Osteoblast (primary cell): ENCODE measurements around the gene ZNF474. TPM values are rescaled to one million over a fixed set of nuclear protein-coding genes. Genes with fewer than 3 reads are reported as not detected.

ENCODE experiments used
- DNase-seq: peaks from one replicate; pipeline ENCODE4 v3.0.0; 2011; ENCODE audit warnings: low spot score, mixed read lengths; ENCODE audit not compliant: insufficient read length; ENCODE audit errors: missing footprints
- H2AFZ ChIP-seq: 2 replicates; pipeline ENCODE4 v1.6.0; 2011; ENCODE audit warnings: mild to moderate bottlenecking, low read length
- H3K27ac ChIP-seq: 2 replicates; pipeline ENCODE4 v1.5.1; 2011; ENCODE audit warnings: mild to moderate bottlenecking, low read depth, low read length, moderate library complexity
- H3K27me3 ChIP-seq: 2 replicates; pipeline ENCODE4 v1.6.0; 2012; ENCODE audit warnings: mild to moderate bottlenecking, control low read depth, inconsistent platforms, low read length, moderate library complexity; ENCODE audit not compliant: insufficient read depth
- H3K36me3 ChIP-seq: 2 replicates; pipeline ENCODE4 v1.5.1; 2011; ENCODE audit warnings: mild to moderate bottlenecking, low read length, control low read depth, moderate library complexity; ENCODE audit not compliant: insufficient read depth
- H3K4me1 ChIP-seq: 2 replicates; pipeline ENCODE4 v1.5.1; 2011; ENCODE audit warnings: mild to moderate bottlenecking, low read length, control low read depth, moderate library complexity; ENCODE audit not compliant: insufficient read depth
- H3K4me2 ChIP-seq: 2 replicates; pipeline ENCODE4 v1.6.0; 2011; ENCODE audit warnings: mild to moderate bottlenecking, low read length; ENCODE audit not compliant: insufficient read depth
- H3K4me3 ChIP-seq: fragments of 200-600 bp; sonication (generic); 3 replicates; pipeline ENCODE4 v1.5.1; 2012; ENCODE audit warnings: mild to moderate bottlenecking, low read length, inconsistent platforms; ENCODE audit not compliant: insufficient read depth
- H3K79me2 ChIP-seq: 2 replicates; pipeline ENCODE4 v1.6.0; 2012; ENCODE audit warnings: mild to moderate bottlenecking, low read length, control low read depth, inconsistent platforms; ENCODE audit not compliant: insufficient read depth
- H3K9me3 ChIP-seq: 2 replicates; pipeline ENCODE4 v1.5.1; 2011; ENCODE audit warnings: low read depth, low read length, control low read depth
- H4K20me1 ChIP-seq: 2 replicates; pipeline ENCODE4 v1.6.0; 2012; ENCODE audit warnings: mild to moderate bottlenecking, low read length, control low read depth; ENCODE audit not compliant: insufficient read depth
- CTCF ChIP-seq: IDR thresholded peaks from 2 replicates; pipeline ENCODE4 v1.5.1; 2011; ENCODE audit warnings: mild to moderate bottlenecking, low read depth, low read length, moderate library complexity; ENCODE audit errors: extremely low read depth
- total RNA-seq: library from RNA; depleted of rRNA; stranded (reverse); fragments of >200 nt; gene quantifications from 2 replicates; pipeline ENCODE4 v1.2.3, GENCODE V29; 2012

The ZNF474 gene
- total RNA-seq, 1 donor: 0.72 TPM

GRCh38 chr5:122170620-122171019 is 41.3 kb downstream of the ZNF474 start:
- peaks cover 24% of the 10 kb centered on the region for H3K4me1 ChIP-seq
- peak overlapping the region; percentile 36 for H2AFZ ChIP-seq
- no peak overlapping the region for H3K4me3 ChIP-seq
- H3K27me3 ChIP-seq: no peaks in the 10 kb centered on the region
- H3K36me3 ChIP-seq: no peaks in the 10 kb centered on the region
- no peaks in the 10 kb centered on the region for H4K20me1 ChIP-seq
- TF ChIP-seq CTCF: no peak
- DNase-seq: peak; percentile 89
- peak overlapping the region; percentile 18 for H3K4me2 ChIP-seq
- H3K79me2 ChIP-seq: no peaks in the 10 kb centered on the region
- peak overlapping the region; percentile 38 for H3K27ac ChIP-seq
- no peaks in the 10 kb centered on the region for H3K9me3 ChIP-seq

- TF ChIP-seq CTCF: no peak
- peak; percentile 54 for DNase-seq
- H4K20me1 ChIP-seq: no peaks in the 10 kb centered on the region
- no peaks in the 10 kb centered on the region for H3K79me2 ChIP-seq
- peak overlapping the region; percentile 10 for H2AFZ ChIP-seq
- H3K4me1 ChIP-seq: peaks cover 25% of the 10 kb centered on the region
- no peaks in the 10 kb centered on the region for H3K9me3 ChIP-seq
- no peak overlapping the region for H3K4me2 ChIP-seq
- H3K4me3 ChIP-seq: no peak overlapping the region
- no peaks in the 10 kb centered on the region for H3K36me3 ChIP-seq
- H3K27ac ChIP-seq: no peak overlapping the region
- no peaks in the 10 kb centered on the region for H3K27me3 ChIP-seq
These were observed 42.9 kb downstream of the ZNF474 start for GRCh38 chr5:122172207-122172606.

- Histone ChIP-seq H2AFZ (peak overlapping the region; percentile 30), H3K9me3 (no peaks in the 10 kb centered on the region), H3K4me1 (peaks cover 25% of the 10 kb centered on the region), H4K20me1 (no peaks in the 10 kb centered on the region), H3K27ac (no peak overlapping the region), H3K27me3 (no peaks in the 10 kb centered on the region), H3K79me2 (no peaks in the 10 kb centered on the region), H3K4me2 (no peak overlapping the region), H3K36me3 (no peaks in the 10 kb centered on the region), H3K4me3 (no peak overlapping the region)
- no peak for DNase-seq
- no peak for TF ChIP-seq CTCF
These were observed 44.4 kb downstream of the ZNF474 start for GRCh38 chr5:122173474-122174415.

- Histone ChIP-seq H3K27me3 (no peaks in the 10 kb centered on the region), H3K36me3 (no peaks in the 10 kb centered on the region), H3K79me2 (no peaks in the 10 kb centered on the region), H4K20me1 (no peaks in the 10 kb centered on the region), H3K4me1 (peaks cover 26% of the 10 kb centered on the region), H3K27ac (peak overlapping the region; percentile 15), H3K4me2 (no peak overlapping the region), H2AFZ (peak overlapping the region; percentile 20), H3K4me3 (no peak overlapping the region), H3K9me3 (no peaks in the 10 kb centered on the region)
- TF ChIP-seq CTCF: no peak
- no peak for DNase-seq
These were observed 45.7 kb downstream of the ZNF474 start for GRCh38 chr5:122175091-122175490.
